GM19025 (cell line): Measurements from ENCODE around the gene NCCRP1.
"Not testable (repeated sequence)": the region's sequence is repeated elsewhere in the genome, so short reads cannot be mapped to it uniquely, and the experiment has no call there.

Experiments used
- ATAC-seq: cut with Tn5 transposase; IDR thresholded peaks from one replicate; pipeline ENCODE4 v1.9.1; 2021; ENCODE audit warnings: mild to moderate bottlenecking, low read depth, moderate library complexity; ENCODE audit not compliant: unreplicated experiment

Gene NCCRP1

GRCh38 chr19:39203372-39204341, 6.9 kb downstream of the NCCRP1 start, which contains the start of gene SYCN:
SYCN (minus strand) TSS chr19:39204263; CDS start chr19:39204254, 9 bp downstream.
- ATAC-seq, result no peak

GRCh38 chr19:39205449-39205764, 8.6 kb downstream of the NCCRP1 start:
- ATAC-seq, result no peak

GRCh38 chr19:39206122-39206521, 9.4 kb downstream of the NCCRP1 start:
- ATAC-seq, result no peak

GRCh38 chr19:39207293-39207836, 10.6 kb downstream of the NCCRP1 start:
- no peak for ATAC-seq

GRCh38 chr19:39208175-39208795, 11.5 kb downstream of the NCCRP1 start:
- ATAC-seq, result no peak

GRCh38 chr19:39209196-39209595, 12.4 kb downstream of the NCCRP1 start:
- no peak for ATAC-seq

- no peak for ATAC-seq
Measured at GRCh38 chr19:39211731-39212374, 15.1 kb downstream of the NCCRP1 start.

- no peak for ATAC-seq
Measured at GRCh38 chr19:39212375-39212742, 15.6 kb downstream of the NCCRP1 start.

GRCh38 chr19:39215323-39215722, 18.6 kb downstream of the NCCRP1 start:
- not testable (repeated sequence) for ATAC-seq

- no peak for ATAC-seq
Measured at GRCh38 chr19:39217094-39217493, 20.3 kb downstream of the NCCRP1 start.

GRCh38 chr19:39218230-39219007, 21.7 kb downstream of the NCCRP1 start:
- ATAC-seq, result no peak

- ATAC-seq, result not testable (repeated sequence)
Measured at GRCh38 chr19:39219108-39219507, 22.3 kb downstream of the NCCRP1 start.

GRCh38 chr19:39223703-39224279, 27.0 kb downstream of the NCCRP1 start:
- ATAC-seq, result no peak

- ATAC-seq, result no peak
Measured at GRCh38 chr19:39224910-39225309, 28.1 kb downstream of the NCCRP1 start.

GRCh38 chr19:39230096-39230764, 33.5 kb downstream of the NCCRP1 start:
- no peak for ATAC-seq

GRCh38 chr19:39232708-39233107, 35.9 kb downstream of the NCCRP1 start:
- no peak for ATAC-seq

- ATAC-seq, result no peak
Measured at GRCh38 chr19:39236527-39236926, 39.8 kb downstream of the NCCRP1 start.

GRCh38 chr19:39237200-39238184, 40.7 kb downstream of the NCCRP1 start:
- ATAC-seq, result no peak
